Measurements from ENCODE around the gene CD96.

Gene CD96

DNA sequence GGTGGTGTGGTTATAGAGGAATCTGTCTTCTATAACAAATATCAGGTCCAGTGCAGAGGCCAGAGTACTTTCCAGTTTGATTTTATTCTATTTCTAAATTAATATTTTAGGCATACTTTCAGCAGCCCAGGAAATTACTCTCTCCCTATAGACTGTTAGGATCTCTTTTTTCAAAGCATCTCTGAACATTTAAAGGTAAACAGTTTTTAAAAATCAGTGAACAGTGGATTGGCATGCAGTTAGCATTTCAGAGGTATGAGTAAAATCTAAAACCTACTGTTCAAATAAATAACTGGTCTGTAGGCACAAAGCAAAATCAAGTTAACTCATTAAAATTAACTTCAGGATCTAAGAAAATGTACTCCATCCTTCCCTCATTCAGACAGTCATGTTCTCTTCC, 50.1 kb downstream of the CD96 start:
- in situ Hi-C loops (cut with HindIII; ENCODE audit: low sequenced_read_pairs) = no loop called here

DNA sequence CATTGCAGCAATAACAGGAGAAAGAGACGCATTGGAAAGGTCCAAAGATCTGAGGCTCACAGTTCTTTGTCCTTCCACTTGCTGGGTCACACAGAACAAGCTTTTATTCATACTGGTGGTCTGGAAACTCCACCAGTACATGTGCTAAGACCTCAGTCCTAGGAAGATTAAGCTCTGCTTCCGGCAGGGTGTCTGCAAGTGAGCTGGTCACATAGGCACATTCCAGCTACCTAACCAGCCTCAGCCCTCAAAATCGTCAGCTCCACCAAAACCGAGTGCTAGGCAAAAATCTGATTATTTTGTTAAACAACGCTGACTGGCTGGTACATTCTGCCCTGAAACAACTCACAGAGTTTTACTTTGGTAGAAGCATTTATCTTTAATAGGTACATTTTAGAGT, 50.9 kb downstream of the CD96 start:
- in situ Hi-C loops (cut with HindIII; ENCODE audit: low sequenced_read_pairs) = no loop called here

DNA sequence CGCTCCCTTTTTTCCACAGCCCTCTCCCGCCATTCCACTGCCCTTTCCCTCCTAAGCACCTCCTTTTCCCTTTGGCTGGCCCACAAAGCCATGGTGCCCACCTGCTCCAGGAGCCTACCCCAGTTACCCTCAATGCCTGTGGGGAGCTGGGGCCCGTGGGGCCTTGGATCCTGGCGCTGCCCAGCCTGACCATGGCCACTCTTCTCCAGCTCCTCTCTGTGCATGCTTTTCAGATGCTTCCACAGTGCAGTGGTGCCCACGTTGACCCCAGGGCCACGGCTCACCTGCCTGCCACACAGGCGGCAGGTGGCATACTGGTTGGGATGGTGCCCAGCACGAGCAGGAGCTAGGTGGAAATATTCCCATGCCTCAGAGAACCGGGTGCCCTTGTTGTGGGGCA, 51.7 kb downstream of the CD96 start:
- in situ Hi-C loops (cut with HindIII; ENCODE audit: low sequenced_read_pairs) = no loop called here

DNA sequence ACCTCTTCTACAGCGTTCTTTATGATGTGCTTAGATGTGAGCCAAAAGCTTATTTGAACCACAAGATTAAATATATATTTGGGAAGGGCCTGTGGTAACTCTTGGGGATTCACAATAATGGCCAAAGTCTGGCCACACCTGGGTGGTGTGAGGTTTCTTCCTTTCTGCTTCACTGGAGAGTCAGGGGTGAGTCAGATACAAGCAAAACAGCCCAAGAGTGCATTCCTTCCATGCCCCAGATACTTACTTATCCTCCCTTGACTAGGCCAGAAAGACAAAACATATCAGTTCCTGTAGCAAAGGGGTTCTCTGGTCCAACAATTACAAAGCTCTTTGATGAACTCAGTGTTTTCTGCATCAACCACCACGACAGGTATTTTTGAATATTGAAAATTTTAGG, 52.2 kb downstream of the CD96 start:
- in situ Hi-C loops (cut with HindIII; ENCODE audit: low sequenced_read_pairs) = no loop called here

DNA sequence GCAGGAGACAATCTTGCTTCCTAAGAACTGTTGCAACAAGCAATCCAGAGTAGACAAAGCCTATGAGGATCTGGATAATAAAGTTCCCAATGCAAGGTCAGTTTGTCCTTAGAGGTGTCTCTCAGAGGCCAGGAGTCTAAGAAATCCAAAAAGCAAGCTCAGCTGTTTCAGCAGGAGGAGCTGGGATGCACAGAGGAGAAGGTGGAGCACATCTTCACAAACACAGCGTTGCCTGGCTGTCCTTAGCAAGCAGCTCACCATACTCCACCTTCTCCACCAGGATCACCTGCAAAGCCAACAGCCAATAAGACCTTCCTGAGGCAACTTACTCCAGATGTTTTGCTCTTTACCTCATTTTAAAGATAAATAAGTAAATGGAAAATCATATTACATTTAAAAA, 52.8 kb downstream of the CD96 start:
- in situ Hi-C loops (cut with HindIII; ENCODE audit: low sequenced_read_pairs) = no loop called here

DNA sequence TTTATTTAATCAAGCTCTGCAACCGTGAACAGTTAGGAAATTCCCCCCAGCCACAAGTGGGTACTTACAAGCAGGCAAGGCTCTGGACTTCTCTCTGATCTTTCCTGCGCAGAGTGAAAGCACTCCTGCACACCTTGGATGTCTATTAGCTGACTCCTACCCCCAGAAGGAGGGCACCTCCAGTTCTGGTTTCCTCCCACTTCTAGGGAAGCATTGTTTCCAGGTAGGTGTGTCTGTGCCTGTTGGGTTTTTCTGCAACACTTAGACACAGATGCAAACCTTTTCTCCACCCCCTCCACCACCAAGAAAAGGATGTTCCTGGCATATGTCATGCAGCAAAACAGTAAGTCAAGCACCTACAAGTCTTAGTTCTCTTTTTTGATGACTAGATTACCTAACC, 53.2 kb downstream of the CD96 start, which contains the start of gene ZBED2:
Gene ZBED2, minus strand, starts transcription at position 115 of the 400 bp plus-strand sequence. CDS start 1,145 bp downstream, outside the sequence.
- in situ Hi-C loops (cut with HindIII; ENCODE audit: low sequenced_read_pairs) = no loop called here

DNA sequence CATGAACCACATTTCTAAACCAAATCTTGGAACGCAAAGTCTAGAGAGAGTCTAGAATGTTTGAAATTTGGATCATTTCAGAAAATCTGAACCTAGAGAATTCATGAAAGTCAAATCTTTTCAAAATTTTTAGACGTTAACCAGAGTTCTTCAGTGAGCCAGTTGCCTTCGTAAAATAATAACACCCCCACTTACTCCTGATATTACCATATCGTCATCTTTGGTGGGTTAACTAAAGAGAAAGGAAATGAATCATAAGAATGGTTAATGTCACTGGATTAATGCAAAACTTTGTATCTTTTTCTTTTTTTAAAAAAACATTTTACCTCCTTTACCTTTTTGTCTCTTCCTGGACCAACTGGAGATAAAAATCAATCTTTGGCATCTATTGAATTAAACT, 54.3 kb downstream of the CD96 start:
- in situ Hi-C loops (cut with HindIII; ENCODE audit: low sequenced_read_pairs) = no loop called here

DNA sequence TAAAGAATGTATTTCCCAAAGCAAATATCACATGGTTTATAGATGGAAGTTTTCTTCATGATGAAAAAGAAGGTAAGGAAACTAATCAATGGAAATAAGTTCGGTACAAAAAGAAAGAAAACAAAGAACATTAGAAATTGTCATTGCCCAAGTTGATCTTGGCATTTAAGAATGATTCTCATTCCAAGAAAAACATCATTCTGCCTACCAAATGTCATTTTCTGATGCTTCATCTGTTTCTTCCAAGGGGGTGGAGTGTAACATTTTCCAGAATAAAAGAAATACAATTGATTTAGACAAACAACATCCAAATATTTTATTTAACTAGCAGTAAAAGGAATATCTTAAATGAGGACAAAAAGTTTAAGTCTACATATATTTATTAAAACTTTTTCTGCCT, 56.1 kb downstream of the CD96 start:
- in situ Hi-C loops (cut with HindIII; ENCODE audit: low sequenced_read_pairs) = no loop called here

DNA sequence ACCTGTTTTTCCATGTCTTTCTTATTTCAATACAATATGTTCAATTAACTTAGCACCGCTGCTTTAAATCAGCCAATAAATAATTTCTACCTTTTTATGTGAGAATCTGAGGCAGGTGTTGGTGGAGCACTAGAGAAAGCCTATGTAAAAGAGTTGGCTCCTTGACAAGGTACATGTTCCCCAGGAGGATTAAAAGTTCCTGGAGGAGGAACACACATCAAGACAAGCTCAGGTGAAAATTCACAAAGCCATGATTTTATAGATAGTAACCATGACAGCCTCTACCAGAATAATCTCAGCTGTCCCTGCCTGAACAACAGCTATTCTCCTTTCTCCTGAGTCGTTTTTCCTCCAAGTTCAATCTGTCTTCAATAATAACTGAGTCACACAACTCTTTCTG, 56.6 kb downstream of the CD96 start:
- in situ Hi-C loops (cut with HindIII; ENCODE audit: low sequenced_read_pairs) = no loop called here

DNA sequence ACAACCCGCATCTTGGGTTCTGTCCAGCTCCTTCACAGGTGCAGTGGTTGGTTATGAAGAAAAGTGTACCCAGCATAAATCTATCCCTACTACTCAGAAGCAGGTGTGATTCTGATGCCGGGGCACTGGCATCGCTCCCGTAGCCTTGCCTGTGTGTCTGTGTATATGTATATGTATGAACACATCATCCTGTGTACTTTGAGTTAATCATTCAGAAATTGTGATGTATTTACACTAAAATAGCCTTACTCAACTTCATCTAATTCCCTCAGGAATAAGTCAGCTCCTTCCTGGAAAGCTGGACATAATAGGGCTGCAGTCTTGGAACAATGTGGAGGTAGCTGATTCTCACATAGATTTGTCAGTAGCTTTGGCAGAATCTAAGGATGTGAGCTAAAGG, 59.8 kb downstream of the CD96 start:
- in situ Hi-C loops (cut with HindIII; ENCODE audit: low sequenced_read_pairs) = no loop called here

DNA sequence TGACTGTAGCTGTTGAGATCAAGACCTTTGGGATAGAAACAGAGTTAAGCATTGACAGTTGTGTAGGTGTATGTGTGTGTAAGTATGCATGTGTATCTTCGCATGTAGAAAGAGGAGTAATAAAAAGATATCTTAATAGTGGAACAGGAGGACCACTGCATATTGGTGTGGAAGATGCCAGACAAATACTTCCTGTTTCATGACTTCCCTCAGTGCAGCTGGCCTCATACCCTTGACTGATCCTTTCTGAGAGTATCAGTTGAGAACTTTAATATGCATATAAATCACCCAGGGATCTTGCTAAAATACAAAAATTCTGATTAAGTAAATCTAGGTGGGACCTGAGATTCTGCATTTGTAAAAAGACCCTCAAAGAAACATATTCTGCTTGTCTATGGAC, 61.7 kb downstream of the CD96 start:
- in situ Hi-C loops (cut with HindIII; ENCODE audit: low sequenced_read_pairs) = no loop called here

DNA sequence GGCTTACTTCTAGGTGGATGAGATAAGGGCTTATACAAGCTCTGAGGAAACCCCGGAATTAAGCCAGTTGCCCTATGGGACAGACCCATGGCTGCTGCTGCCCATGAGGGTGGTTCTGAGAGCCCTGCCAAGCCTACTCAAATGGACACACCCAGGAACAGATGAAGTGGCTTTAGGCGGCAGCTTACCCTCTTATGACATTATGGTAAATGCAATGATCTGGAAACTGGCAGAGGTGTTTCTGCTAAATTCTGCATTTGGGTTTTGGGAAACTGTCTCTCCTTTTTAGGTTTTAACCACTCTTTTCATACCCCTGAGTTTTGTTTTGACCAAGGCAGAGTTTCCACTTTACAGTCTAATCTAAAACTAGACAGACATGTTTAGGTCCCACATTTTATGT, 62.1 kb downstream of the CD96 start:
- in situ Hi-C loops (cut with HindIII; ENCODE audit: low sequenced_read_pairs) = no loop called here

DNA sequence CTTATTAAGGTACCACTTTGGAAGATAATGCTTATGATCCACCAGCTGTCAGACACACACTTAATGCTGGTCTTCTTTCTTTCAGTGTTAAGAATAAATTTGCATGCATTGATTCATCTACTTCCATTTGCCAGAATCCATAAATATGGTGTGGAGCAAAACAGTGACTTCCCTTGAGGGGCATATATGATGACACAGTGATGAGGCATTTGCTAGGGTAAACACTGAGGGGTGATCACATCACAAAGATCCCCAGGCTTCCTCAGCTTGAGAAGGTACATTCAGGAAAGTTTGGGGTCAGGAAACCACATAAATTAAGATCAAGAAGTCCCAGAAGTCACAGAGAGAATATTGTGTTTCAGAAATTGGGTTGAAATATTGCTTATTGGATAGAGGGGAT, 63.0 kb downstream of the CD96 start:
- in situ Hi-C loops (cut with HindIII; ENCODE audit: low sequenced_read_pairs) = no loop called here

DNA sequence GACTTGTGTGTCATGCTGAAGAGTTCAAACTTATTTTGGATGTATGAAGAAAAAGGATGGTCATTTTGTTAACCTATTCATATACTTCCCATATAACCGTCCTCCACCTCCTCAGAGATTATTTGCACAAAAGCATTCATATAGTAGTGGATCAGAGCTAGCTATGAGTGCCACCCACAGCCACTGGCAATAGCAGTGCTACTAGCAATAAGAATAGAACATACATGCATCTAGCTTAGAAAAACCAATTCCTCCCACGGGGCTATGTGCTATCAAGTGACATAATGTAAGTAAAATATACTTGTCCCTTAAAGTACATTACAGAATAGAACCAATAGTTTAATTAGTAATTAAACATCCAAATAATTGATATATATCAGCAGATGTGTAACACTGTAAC, 63.5 kb downstream of the CD96 start:
- in situ Hi-C loops (cut with HindIII; ENCODE audit: low sequenced_read_pairs) = no loop called here

DNA sequence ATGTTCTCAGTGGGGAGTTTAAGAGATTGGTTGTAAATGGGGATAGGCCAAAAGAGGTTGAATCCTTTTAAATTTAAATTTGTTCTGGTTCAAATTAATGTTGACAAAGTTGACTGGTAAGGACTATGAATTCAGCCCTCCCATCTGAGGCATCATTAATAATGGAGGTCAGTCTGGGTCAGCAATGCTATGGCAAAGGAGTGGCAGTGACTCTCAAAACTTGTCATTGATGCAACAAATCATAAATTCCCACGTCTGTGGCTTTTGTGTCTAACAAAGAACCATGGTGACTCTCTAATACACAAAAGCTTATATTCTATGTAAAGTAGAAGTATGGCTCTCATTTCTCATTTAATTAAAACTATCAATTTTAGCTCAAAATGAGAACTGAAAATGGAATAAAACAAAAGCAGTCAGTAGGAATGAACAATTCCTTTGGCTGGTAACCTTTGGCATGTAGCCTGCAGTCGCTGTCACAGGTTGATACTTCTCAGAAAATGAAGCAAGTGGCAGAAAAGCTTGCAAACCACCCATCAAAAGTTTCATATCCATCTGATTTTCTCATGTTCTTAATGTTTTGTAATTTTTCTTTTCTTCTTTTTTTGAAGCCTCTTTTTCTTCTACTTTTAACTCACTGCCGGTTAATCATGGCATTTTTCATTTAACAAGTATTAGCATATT, 65.4 kb downstream of the CD96 start:
- in situ Hi-C loops (cut with HindIII; ENCODE audit: low sequenced_read_pairs) = no loop called here

DNA sequence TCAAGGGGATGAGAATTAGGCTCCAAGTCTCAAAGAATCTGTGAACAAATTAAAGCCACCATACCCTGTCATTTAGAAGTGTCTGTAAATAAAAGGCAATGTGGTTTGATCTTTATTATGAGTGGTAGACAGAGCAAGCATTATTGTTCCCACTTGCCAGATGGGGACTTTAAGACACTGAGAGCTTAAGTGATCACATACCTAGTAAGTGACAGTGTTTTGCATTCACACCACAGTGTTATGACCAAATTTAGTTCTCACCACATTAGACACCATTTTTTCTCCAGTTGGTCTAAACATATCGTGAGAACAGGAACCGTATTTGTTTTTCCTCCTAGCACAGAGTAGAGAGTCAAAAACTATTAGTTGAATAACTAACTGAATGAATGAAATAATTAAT, 66.4 kb downstream of the CD96 start:
- in situ Hi-C loops (cut with HindIII; ENCODE audit: low sequenced_read_pairs) = no loop called here

DNA sequence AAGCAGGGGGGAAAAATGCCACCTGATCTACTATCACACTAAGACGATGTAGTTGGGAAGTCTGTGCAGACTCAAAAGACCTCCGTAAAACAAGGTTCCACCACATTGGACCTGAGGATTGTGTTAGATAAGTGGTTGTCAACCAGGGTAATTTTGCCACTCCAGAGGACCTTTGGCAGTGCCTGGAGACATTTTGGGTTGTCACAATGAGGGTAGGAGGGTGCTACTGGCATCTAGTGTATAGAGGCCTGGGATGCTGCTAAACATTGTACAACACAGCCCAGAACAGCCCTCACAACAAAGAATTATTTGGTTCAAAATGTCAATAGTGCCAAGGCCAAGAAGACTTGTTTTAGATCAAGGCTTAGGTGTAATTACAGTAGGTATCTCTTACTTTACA, 67.7 kb downstream of the CD96 start:
- in situ Hi-C loops (cut with HindIII; ENCODE audit: low sequenced_read_pairs) = no loop called here

DNA sequence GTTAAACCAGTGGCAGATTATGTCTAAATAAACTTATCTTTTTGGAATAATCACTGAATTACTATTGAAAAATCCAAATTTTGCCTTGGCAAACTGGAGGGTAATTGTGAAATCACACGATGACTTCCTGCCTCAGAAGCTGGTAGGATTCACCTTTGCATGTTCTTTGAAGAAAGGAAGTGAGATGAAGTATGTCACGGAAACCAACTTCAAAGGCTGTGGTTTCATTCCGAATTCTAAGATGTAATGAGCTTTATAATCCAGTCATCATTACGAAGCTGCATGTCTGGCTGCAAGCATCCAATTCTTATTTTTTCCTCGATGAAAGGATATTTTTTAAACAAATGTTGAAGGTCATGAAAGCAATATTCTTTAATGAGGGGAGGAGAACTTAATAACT, 68.2 kb downstream of the CD96 start:
- in situ Hi-C loops (cut with HindIII; ENCODE audit: low sequenced_read_pairs) = no loop called here

DNA sequence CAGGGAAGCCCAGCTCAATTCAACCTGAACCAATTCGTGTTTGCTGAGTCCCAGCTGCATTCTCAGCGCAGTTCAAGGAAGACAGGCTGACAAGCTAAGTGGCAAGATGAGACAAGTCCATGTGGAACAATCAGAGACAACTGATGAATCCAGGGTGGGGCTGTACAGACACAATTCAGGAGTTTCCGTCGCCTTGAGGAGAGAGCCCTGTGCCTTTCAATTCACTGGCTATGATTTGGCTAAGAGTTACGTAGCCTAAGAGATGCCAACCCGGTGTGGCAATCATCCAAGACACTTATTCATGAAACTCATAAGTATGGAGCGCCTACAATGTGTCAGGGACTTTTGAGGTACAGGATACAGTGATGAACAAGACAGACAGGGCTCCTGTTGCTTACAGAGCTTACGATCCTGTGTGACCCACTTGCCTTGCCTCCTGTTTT, 68.6 kb downstream of the CD96 start:
- in situ Hi-C loops (cut with HindIII; ENCODE audit: low sequenced_read_pairs) = no loop called here

DNA sequence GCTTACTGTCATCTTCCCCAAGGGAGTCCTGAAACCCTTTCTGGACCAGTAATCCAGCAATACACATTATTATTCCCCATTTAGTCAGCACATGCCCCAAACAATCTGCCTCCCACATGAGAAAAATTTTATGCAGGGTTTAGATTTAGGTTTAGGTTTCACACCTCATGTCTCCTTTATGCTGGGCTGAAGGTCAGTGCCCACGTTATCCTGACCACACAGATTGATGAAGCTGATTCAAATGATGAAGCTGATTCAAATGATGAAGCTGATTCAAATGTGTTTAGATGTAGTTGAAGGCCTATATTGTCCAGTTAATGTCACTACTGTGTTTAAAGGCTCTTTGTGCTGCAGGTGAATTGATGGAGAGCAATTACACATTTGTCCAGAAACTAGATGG, 71.3 kb downstream of the CD96 start:
- in situ Hi-C loops (cut with HindIII; ENCODE audit: low sequenced_read_pairs) = no loop called here

DNA sequence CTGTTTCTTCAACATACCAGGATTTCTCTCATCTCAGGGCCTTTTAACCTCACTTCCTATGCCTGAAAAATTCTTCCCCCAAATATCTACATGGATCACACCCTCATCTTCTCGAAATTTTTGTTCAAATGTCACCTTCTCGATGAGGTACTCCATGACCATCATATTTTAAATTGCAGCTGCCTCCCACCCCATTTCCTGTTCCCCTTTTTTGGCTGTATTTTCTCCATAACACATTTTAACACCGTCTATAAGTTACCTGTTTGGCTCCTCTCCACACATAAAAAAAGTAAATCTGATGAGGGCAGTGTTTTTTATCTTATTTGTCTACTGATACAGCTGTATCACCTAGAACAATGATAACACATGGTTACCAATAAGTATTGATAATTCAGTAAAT, 73.9 kb downstream of the CD96 start:
- in situ Hi-C loops (cut with HindIII; ENCODE audit: low sequenced_read_pairs) = no loop called here

DNA sequence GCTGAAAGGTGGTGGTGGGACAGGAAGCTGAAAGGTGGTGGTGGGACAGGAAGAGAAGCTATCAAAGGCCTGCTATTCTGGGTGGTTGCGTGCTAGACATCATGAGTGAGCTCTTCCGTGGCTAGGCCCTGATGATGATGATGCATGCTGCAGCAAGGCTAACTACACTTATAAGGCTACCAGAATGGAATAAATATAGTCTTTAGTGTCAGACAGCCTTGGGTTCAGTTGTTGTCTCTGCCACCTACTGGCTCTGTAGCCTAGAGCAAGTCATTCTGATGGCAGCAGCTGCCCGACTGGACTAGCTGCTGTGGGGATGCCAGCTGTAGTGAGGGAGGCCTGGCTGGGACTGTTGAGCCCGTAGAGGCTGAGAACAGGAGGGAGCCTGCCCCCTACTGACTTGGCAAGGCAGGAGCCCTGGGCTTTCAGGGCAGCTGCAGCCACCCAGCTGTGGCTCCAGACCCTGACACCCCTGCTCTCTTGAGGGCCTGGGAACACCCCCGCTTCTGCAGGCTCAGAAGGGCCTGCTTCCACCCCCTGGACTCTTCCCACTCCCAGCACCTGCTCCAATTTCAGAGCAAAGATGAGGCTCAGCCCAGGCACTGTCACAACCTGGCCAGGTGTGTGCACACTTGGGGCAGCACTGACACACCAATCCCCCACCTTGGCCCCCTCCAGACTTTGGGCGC, 74.6 kb downstream of the CD96 start:
- in situ Hi-C loops (cut with HindIII; ENCODE audit: low sequenced_read_pairs) = no loop called here

DNA sequence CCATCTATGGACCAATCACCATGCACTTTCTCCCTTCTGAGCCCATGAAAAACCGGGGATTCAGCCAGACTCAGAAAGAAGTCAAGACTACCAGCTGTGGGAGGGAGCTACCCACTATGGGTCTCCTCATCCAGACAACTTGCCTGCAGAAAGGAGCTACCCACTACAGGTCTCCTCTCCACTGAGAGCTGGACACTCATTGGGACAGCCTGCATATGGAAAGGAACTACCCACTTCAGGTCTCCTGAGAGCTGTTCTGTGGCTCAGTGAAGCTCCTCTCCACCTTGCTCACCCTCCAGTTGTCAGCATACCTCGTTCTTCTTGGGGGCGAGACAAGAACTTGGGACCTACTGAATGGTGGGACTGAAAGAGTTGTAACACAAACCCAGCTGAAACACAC, 75.4 kb downstream of the CD96 start:
- in situ Hi-C loops (cut with HindIII; ENCODE audit: low sequenced_read_pairs) = no loop called here

Data from DLD1 (cell line).